Neural crest cell (in vitro differentiated cells): ENCODE measurements around the gene ROBO1. TPM values are rescaled to one million over a fixed set of nuclear protein-coding genes. Genes with fewer than 3 reads are reported as not detected.

ENCODE experiments used
- DNase-seq: peaks from one replicate; pipeline ENCODE4 v3.0.0; 2021; ENCODE audit warnings: low read depth, mixed read lengths, low spot score
- H3K27ac Mint-ChIP-seq: one replicate; pipeline ENCODE4 v1.8.0; 2021; ENCODE audit warnings: mild to moderate bottlenecking, mixed read lengths; ENCODE audit not compliant: unreplicated experiment
- H3K27me3 Mint-ChIP-seq: 2 replicates; pipeline ENCODE4 v1.8.0; 2021; ENCODE audit warnings: low read depth, mild to moderate bottlenecking, mixed read lengths
- H3K36me3 Mint-ChIP-seq: 2 replicates; pipeline ENCODE4 v1.8.0; 2021; ENCODE audit warnings: low read depth, mild to moderate bottlenecking, mixed read lengths
- H3K4me1 Mint-ChIP-seq: 2 replicates; pipeline ENCODE4 v1.8.0; 2021; ENCODE audit warnings: mixed read lengths
- H3K4me3 Mint-ChIP-seq: one replicate; pipeline ENCODE4 v1.8.0; 2021; ENCODE audit warnings: mild to moderate bottlenecking, mixed read lengths
- H3K9me3 Mint-ChIP-seq: 2 replicates; pipeline ENCODE4 v1.8.0; 2021; ENCODE audit warnings: mixed read lengths
- total RNA-seq: library from RNA; stranded (reverse); gene quantifications from 2 replicates; pipeline ENCODE4 v1.2.1, GENCODE V29; 2021
- TF ChIP-seq, protein P1 (sequence below): fragments of 200-600 bp; sonication (generic); conservative IDR thresholded peaks from 2 replicates; pipeline ENCODE4 v1.5.0; 2021; ENCODE audit warnings: antibody characterized with exemption, mild to moderate bottlenecking

Gene ROBO1
- total RNA-seq, 1 donor from 2014 or later = 88.7 TPM

DNA sequence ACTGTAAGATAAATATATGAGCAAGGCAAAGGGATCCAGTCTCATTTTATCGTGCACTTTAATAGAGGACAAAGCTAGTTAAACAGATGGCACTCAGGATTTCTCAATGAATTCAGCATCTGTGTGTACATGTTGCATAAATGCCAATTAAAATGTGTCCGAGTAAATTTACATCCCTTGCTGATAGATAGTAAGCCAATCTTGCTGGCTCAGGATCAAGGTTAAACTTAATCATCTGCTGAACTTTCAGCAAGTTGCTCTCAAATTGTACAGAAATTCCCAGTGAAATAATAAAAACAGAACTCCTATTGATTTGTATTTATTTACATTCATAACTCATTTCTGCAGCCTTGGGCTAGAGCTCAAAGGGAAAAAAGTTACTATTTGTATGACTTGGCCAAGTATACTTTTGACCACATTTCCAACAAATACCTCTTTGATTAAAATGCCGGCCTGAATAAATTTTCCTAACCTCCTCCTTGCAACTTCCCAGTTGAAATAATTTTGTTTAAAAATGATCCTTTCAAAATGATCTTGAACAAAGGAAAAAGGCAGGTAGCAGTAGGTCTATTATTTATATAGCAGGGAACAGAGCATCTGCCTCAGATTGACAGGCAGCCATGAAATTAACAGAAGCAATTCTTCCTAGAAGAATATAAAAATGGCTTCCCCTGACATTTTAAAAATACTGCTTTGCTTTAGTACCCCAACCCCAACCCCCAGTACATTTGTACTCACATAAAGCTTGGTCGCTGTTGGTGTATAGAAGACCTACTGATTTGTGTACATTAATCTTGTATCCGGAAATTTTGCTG lies 1001.9 kb downstream of the ROBO1 start:
- DNase-seq = no peak
- peaks cover 14% of the 10 kb centered on the region for H3K4me1 Mint-ChIP-seq
- H3K36me3 Mint-ChIP-seq = peaks cover 15% of the 10 kb centered on the region
- no peak overlapping the region for H3K27ac Mint-ChIP-seq
- TF ChIP-seq, protein P1, sequence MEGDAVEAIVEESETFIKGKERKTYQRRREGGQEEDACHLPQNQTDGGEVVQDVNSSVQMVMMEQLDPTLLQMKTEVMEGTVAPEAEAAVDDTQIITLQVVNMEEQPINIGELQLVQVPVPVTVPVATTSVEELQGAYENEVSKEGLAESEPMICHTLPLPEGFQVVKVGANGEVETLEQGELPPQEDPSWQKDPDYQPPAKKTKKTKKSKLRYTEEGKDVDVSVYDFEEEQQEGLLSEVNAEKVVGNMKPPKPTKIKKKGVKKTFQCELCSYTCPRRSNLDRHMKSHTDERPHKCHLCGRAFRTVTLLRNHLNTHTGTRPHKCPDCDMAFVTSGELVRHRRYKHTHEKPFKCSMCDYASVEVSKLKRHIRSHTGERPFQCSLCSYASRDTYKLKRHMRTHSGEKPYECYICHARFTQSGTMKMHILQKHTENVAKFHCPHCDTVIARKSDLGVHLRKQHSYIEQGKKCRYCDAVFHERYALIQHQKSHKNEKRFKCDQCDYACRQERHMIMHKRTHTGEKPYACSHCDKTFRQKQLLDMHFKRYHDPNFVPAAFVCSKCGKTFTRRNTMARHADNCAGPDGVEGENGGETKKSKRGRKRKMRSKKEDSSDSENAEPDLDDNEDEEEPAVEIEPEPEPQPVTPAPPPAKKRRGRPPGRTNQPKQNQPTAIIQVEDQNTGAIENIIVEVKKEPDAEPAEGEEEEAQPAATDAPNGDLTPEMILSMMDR = no peak
- H3K27me3 Mint-ChIP-seq = no peaks in the 10 kb centered on the region
- peaks cover 13% of the 10 kb centered on the region for H3K9me3 Mint-ChIP-seq
- no peak overlapping the region for H3K4me3 Mint-ChIP-seq

DNA sequence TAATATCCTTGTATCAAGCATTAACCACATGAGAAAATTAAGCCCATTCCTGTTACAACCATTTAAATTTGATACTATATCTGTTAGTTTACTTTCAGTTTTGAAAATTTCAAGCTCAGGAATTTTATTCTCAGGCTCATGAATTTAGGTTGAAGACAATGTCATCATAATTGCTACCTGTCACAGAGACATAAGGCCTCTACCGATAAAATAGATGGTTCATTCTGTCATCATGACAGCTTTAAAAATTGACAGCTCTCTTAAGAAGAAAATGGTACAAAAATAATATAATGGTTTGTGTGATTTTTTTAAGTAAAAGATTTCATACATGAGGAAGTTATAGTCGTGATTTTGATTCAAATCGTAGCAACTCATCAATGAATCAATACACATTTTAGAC lies 1003.2 kb downstream of the ROBO1 start:
- peaks cover 14% of the 10 kb centered on the region for H3K4me1 Mint-ChIP-seq
- H3K27ac Mint-ChIP-seq = no peak overlapping the region
- H3K9me3 Mint-ChIP-seq = peaks cover 8% of the 10 kb centered on the region
- H3K27me3 Mint-ChIP-seq = no peaks in the 10 kb centered on the region
- DNase-seq = no peak
- H3K36me3 Mint-ChIP-seq = peaks cover 11% of the 10 kb centered on the region
- TF ChIP-seq, protein P1 = no peak
- H3K4me3 Mint-ChIP-seq = no peak overlapping the region

DNA sequence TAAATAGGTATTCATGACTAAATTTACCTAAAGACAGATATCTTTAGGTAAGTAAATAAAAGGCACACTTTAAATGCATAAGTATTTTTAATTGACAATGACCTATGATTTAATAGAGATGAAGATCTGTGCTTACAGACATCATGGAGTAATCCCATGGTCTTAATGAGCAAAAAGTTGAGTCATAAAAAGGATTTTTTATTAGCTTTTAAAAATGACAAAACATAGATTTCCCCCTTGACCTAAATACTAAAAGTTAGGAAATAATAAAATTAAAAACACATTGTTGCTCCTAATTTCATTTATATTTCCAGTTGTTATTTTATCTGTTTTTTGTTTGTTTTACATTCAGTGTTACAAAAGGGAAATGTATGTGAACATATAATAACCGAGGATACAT lies 1005.7 kb downstream of the ROBO1 start:
- Mint-ChIP-seq H3K27me3 (no peaks in the 10 kb centered on the region), H3K36me3 (no peaks in the 10 kb centered on the region), H3K27ac (no peak overlapping the region), H3K4me3 (no peak overlapping the region), H3K4me1 (peaks cover 22% of the 10 kb centered on the region), H3K9me3 (peaks cover 2% of the 10 kb centered on the region)
- TF ChIP-seq, protein P1 = no peak
- DNase-seq = no peak

DNA sequence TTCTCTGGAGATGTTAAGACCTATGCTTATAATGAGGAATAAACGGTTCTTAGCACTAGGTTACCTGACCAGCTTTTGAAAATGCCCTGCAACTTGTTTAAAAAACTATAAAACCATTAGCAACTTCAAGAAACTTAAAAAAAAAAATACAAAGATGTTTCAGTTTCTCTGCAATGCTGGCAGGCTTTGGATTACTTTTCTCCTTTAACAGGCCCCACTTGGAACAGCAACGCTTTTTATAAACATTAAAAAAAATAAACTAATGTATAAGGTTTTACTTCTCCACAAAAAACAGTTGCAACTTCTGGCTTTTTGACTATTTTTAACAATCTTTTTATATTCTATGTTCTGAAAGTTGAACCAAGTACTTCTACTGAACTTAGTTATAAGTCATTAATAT lies 1006.7 kb downstream of the ROBO1 start:
- no peaks in the 10 kb centered on the region for H3K27me3 Mint-ChIP-seq

DNA sequence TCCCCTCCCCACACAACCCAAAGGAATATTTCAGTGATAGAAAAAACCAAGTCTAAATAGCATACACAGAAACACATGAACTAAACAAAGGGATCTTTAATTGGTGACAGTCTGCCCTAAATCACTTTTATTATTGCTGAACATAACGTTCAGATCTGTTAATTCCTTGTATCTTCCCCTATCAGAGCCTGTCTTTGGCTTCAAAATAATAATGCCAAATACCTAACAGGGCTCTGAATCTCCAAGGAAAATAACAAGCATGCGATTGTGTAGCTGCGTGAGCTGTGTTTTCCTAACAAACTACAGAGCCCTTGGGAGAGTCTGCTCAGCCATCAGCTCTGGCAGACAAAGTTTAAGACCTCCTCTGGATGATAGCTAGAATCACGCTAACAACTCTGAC lies 1010.1 kb downstream of the ROBO1 start:
- TF ChIP-seq, protein P1 = no peak
- H3K27me3 Mint-ChIP-seq = no peaks in the 10 kb centered on the region
- H3K4me1 Mint-ChIP-seq = peaks cover 24% of the 10 kb centered on the region
- no peak overlapping the region for H3K27ac Mint-ChIP-seq
- no peak overlapping the region for H3K4me3 Mint-ChIP-seq
- DNase-seq = no peak
- no peaks in the 10 kb centered on the region for H3K36me3 Mint-ChIP-seq
- H3K9me3 Mint-ChIP-seq = no peaks in the 10 kb centered on the region

More for the DNA sequence above, 1006.7 kb downstream of the ROBO1 start:
- no peak for DNase-seq
- TF ChIP-seq, protein P1 = no peak
- no peak overlapping the region for H3K27ac Mint-ChIP-seq
- peaks cover under 1% of the 10 kb centered on the region for H3K9me3 Mint-ChIP-seq
- peaks cover 14% of the 10 kb centered on the region for H3K4me1 Mint-ChIP-seq
- no peak overlapping the region for H3K4me3 Mint-ChIP-seq
- no peaks in the 10 kb centered on the region for H3K36me3 Mint-ChIP-seq
